Immature natural killer cell (primary cell): ENCODE results near the gene MUC16. TPM values are rescaled to one million over a fixed set of nuclear protein-coding genes. Genes with fewer than 3 reads are reported as not detected.

Experiments used
- polyA plus RNA-seq, 3 donors: library from polyadenylated mRNA; unstranded; fragments of 300-500 nt; fragmentation: Illumina TruSeq; gene quantifications; one replicate each; pipeline ENCODE4 v1.2.3, GENCODE V29; 2021

The MUC16 gene
- polyA plus RNA-seq, 3 donors from 2014 or later: not detected

Other genes starting within 250 kb of the MUC16 start
- gene ZNF558, start 178.1 kb downstream of the MUC16 start, polyA plus RNA-seq: 1 to 10 TPM; 6.6 to 8.1 (median 7.1) TPM
- not detected for gene MBD3L1, start 178.0 kb downstream of the MUC16 start, polyA plus RNA-seq
- not detected for gene OR1M1, start 76.7 kb upstream of the MUC16 start, polyA plus RNA-seq
- not detected for gene OR7G2, start 97.1 kb upstream of the MUC16 start, polyA plus RNA-seq
- gene OR7G1, start 105.4 kb upstream of the MUC16 start, polyA plus RNA-seq: not detected
- gene OR7G3, start 116.5 kb upstream of the MUC16 start, polyA plus RNA-seq: not detected
- gene ZNF317, start 130.0 kb upstream of the MUC16 start, polyA plus RNA-seq: 10 to 100 TPM; 20.3 to 40.4 (median 21.5) TPM
- not detected for gene OR7D2, start 168.6 kb upstream of the MUC16 start, polyA plus RNA-seq
- gene OR7D4, start 209.2 kb upstream of the MUC16 start, polyA plus RNA-seq: not detected
- gene OR7E24, start 240.5 kb upstream of the MUC16 start, polyA plus RNA-seq: not detected